Fibroblast of skin of back (primary cell): ENCODE data around the gene ASMT.
"Not testable (repeated sequence)": the region's sequence is repeated elsewhere in the genome, so short reads cannot be mapped to it uniquely, and the experiment has no call there.

Source experiments
- DNase-seq: peaks from one replicate; pipeline ENCODE4 v3.0.0-alpha.2; 2013

ASMT gene

GRCh38 chrX:1598021-1598875 is 16.6 kb upstream of the ASMT start:
- no peak for DNase-seq

DNA sequence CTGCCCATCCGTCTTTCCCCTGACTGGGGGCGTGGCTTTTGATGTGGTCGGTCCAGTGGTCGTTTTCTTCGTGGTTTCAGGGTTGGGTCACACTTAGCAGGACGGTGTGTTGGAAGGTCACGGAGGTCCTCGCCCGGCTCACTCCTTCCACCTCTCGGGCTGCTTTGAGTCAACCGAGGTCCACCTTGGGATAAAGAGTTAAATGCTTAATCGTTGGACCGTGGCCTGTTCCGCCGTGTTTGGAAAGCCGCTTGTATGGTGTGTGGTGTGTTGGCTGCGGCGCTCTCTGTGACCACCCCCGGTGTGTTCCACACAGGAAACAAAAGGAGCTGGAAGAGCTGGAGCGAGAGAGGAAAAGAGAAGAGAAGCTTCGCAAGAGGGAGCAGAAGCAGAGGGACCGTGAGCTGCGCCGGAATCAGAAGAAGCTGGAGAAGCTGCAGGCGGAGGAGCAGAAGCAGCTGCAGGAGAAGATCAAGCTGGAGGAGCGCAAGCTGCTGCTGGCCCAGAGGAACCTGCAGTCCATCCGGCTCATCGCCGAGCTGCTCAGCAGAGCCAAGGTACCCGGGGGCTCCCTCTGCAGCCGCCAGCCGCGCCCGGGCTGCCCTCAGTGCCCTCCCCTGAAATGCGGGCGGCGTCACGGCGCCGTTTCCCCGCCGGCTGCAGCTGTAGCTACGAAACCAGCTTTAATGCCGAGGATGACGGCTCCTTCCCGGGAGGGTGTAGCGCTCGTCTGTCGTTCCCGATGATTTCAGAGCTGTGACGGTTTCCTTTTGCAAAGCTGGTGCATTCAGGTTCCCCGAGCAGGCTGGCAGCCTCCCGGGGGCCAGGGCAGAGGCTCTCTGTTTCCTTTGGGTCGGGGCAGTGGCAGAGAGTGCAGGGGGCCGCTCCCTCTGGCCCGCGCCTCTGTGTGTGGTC is 15.7 kb upstream of the ASMT start:
- DNase-seq = no peak

GRCh38 chrX:1599791-1600405 is 15.0 kb upstream of the ASMT start:
- no peak for DNase-seq

- no peak for DNase-seq
These were observed 14.3 kb upstream of the ASMT start for GRCh38 chrX:1600406-1601050.

- no peak for DNase-seq
These were observed 13.7 kb upstream of the ASMT start for GRCh38 chrX:1601051-1601767.

GRCh38 chrX:1601768-1602085 is 13.1 kb upstream of the ASMT start:
- no peak for DNase-seq

DNA sequence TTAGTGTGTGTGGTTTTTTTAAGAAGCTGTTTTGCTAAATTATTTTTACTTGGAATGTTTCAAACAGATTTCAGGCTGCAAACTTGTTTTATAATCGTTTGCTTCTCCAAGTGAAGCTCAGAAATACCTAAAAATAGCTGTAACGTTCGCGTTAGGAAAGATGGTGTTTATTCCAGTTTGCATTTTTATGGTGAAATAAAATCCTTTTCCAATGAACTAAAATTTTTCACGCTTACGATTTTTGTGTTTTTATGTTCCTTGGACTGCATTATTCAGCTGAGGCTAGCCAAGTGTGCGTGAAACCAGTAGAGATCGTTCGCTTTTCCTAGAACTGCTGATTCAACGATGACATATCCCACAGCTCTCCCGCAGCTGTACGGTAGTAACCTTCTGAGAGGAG is 12.6 kb upstream of the ASMT start:
- DNase-seq = no peak

DNA sequence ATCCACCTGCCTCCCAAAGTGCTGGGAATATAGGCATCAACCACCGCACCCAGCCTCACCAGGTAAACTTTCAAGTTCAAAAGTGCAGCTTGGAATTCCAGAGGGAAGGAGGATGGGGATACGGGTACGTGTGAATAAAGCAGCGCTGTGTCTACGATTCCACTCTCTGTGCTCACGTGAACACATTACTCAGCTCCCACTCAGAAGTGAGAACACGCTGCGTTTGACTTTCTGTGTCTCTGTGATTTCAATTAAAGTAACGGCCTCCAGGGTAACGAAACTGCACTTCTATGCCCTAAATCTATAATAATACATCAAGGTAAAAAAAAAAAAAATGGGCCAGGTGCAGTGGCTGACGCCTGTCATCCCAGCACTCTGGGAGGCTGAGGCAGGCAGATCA is 8.4 kb upstream of the ASMT start:
- DNase-seq = no peak

- DNase-seq = no peak
These were observed 5.5 kb upstream of the ASMT start for GRCh38 chrX:1609311-1609710.

DNA sequence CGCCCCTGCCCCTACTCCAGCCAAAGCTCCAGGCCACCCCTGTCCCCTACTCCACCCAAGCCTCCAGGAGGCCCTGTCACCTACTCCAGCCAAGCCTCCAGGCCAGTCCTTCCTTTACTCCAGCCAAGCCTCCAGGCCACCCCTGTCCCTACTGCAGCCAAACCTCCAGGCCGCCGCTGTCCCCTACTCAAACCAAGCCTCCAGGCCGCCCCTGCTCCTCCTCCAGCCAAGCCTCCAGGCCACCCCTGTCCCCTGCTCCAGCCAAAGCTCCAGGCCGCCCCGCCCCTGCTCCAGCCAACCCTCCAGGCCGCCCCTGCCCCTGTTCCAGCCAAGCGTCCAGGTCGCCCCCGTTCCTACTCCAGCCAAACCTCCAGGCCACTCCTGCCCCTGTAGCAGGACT is 5.1 kb upstream of the ASMT start:
- DNase-seq = no peak

DNA sequence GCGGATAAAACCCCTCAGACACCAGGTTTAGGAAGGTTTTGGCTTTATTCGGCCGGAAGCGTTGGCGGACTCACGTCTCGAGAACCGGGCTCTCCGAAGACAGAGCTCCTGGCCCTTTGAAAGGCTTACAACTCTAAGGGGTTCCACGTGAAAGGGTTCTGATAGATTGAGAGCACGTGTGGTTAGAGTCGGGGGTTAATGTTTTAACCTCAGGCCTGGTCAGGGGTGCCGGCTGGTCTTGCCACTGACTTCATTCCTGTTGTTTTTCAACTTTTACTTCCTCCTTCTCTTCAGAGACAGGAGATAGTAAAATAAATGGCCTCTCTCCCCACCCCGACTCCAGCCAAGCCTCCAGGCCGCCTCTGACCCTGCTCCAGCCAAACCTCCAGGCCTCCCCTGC is 4.7 kb upstream of the ASMT start:
- DNase-seq = no peak

DNA sequence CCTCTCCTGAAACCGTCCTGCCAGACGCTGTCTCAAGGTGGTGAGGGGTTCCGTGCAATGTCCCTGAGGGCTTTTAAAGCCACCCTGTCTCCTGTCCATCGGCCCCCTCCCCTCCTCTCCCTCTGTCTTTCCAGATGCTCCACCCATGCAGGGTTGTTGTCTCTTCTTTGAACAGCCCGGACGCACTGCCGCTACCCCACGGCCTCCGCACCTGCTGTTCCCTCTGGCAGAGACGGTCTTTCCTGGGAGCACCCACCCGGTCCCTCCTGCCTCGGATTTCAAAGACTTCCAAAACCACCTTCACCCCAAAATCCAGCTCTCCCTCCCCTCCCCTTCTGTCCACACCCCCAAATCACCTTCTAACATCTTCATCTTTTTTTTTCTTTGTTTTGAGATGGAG is 4.1 kb upstream of the ASMT start:
- no peak for DNase-seq

GRCh38 chrX:1612641-1613286 is 2.1 kb upstream of the ASMT start:
- DNase-seq = no peak

DNA sequence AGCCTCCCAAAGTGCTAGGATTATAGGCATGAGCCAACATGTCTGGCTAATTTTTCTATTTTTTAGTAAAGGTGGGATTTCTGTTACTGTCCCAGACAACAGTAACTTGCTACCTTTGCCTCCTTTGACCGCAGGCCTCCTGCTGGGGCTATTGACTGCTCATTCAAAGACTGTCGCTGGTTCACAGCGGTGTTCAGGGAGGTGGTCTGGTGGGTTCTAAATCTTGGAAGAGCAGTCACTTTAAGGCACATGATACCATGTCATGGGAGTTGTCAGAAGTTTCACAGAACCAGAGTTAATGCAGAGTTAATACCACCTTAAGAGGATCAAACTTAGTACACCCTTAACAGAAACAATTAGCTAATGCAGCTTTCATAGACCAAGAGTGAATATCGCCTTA is 3.8 kb downstream of the ASMT start:
- no peak for DNase-seq

DNA sequence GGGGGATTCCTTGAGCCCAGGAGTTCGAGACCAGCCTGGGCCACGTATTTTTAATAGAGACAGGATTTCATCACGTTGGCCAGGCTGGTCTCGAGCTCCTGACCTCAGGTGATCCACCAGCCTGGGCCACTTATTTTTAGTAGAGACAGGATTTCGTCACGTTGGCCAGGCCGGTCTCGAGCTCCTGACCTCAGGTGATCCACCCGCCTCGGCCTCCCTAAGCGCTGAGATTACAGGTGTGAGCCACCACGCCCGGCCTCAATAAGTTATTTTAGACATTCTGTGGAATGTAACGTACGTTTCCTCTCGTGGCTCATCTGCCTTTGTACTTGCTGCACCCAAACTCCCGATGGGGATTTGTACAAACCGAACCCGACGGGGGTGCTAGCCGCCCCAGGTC is 8.8 kb downstream of the ASMT start:
- no peak for DNase-seq

DNA sequence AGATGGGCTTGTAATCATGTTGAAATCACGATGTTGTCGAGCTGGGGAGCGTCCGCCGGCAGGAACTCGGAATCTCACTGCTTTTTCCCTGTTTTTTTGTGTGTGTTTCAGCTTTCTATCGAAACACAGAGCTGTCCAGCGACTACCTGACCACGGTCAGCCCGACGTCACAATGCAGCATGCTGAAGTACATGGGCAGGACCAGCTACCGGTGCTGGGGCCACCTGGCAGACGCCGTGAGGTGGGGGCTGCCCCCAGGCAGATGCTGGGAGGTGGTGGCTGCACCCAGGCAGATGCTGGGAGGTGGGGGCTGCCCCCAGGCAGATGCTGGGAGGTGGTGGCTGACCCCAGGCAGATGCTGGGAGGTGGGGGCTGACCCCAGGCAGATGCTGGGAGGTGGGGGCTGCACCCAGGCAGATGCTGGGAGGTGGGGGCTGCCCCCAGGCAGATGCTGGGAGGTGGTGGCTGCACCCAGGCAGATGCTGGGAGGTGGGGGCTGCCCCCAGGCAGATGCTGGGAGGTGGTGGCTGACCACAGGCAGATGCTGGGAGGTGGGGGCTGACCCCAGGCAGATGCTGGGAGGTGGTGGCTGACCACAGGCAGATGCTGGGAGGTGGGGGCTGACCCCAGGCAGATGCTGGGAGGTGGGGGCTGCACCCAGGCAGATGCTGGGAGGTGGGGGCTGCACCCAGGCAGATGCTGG is 9.4 kb downstream of the ASMT start:
- not testable (repeated sequence) for DNase-seq

DNA sequence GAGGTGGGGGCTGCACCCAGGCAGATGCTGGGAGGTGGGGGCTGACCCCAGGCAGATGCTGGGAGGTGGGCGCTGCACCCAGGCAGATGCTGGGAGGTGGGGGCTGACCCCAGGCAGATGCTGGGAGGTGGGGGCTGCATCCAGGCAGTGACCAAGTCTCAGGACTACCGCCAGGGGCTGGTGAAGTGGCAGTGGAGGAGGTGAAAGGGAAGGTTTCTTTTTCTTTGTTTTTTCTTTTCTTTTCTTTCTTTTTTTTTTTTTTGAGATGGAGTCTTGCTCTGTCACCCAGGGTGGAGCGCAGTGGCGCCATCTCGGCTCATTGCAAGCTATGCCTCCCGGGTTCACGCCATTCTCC is 10.0 kb downstream of the ASMT start:
- DNase-seq = not testable (repeated sequence)

- no peak for DNase-seq
These were observed 14.4 kb downstream of the ASMT start for GRCh38 chrX:1629244-1629643.

GRCh38 chrX:1646009-1646408 is 31.1 kb downstream of the ASMT start:
- no peak for DNase-seq

GRCh38 chrX:1649621-1650020 is 34.8 kb downstream of the ASMT start:
- peak; percentile 13 for DNase-seq
